Panc1 (cell line): ENCODE measurements around the gene SLC66A1. TPM values are rescaled to one million over a fixed set of nuclear protein-coding genes. Genes with fewer than 3 reads are reported as not detected.

Experiments used
- ATAC-seq: fragments of 200-7000 bp; cut with Tn5 transposase; 2 replicates; pipeline ENCODE4 v1.9.1; 2020; ENCODE audit warnings: mild to moderate bottlenecking, moderate library complexity
- BruUV-seq: library from RNA; stranded (reverse); fragments of 400-500 nt; replicated peaks from 2 replicates; lab custom pipeline; 2021; lab: Mats Ljungman, UMichigan
- CTCF ChIA-PET: fragments of 300-600 bp; sonication (Branson Sonifier 250); formaldehyde crosslinking; loops from one replicate; lab custom pipeline; 2022; ENCODE audit warnings: antibody characterized with exemption; lab: Charles Lee
- POLR2A ChIA-PET: fragments of 300-600 bp; sonication (Branson Sonifier 250); formaldehyde crosslinking; loops from one replicate; lab custom pipeline; 2022; ENCODE audit warnings: antibody characterized with exemption; lab: Charles Lee
- DNase-seq: peaks from one replicate; pipeline ENCODE4 v3.0.0-alpha.2; 2010; ENCODE audit warnings: low read depth, low spot score
- H3K27ac ChIP-seq: 2 replicates; pipeline ENCODE4 v1.5.1; 2011; ENCODE audit warnings: mild to moderate bottlenecking, low read length, inconsistent platforms
- H3K27me3 ChIP-seq: fragments of 200-500 bp; sonication (Bioruptor generic); 2 replicates; pipeline ENCODE4 v1.6.0; 2014; ENCODE audit warnings: low read length, inconsistent platforms; ENCODE audit not compliant: control insufficient read depth, insufficient read depth
- H3K36me3 ChIP-seq: fragments of 200-500 bp; sonication (Bioruptor generic); 2 replicates; pipeline ENCODE4 v1.5.1; 2014; ENCODE audit warnings: inconsistent platforms, mild to moderate bottlenecking, low read length, moderate library complexity; ENCODE audit not compliant: control insufficient read depth, insufficient read depth
- H3K4me1 ChIP-seq: 2 replicates; pipeline ENCODE4 v1.5.1; 2011; ENCODE audit warnings: inconsistent platforms, mild to moderate bottlenecking, low read length, moderate library complexity; ENCODE audit not compliant: control insufficient read depth, insufficient read depth
- H3K4me3 ChIP-seq, 2 experiments: 2 replicates each; pipeline ENCODE4 v1.5.1; 2011 to 2012; ENCODE audit warnings: low read depth in 2 of 2, low read length in 2 of 2, mild to moderate bottlenecking in 2 of 2, inconsistent platforms in 1 of 2, moderate library complexity in 1 of 2
- H3K9me3 ChIP-seq: fragments of 200-500 bp; sonication (Bioruptor generic); 2 replicates; pipeline ENCODE4 v1.5.1; 2014; ENCODE audit warnings: low read depth, mild to moderate bottlenecking, inconsistent platforms, low read length, moderate library complexity; ENCODE audit not compliant: control insufficient read depth, insufficient read depth
- POLR2AphosphoS5 ChIP-seq: IDR thresholded peaks from 2 replicates; pipeline ENCODE4 v1.6.1; 2012; ENCODE audit warnings: mild to moderate bottlenecking, low read depth, low read length, moderate library complexity
- SIN3A ChIP-seq: IDR thresholded peaks from 2 replicates; pipeline ENCODE4 v1.6.1; 2012; ENCODE audit warnings: low read depth, mild to moderate bottlenecking, low read length, moderate library complexity, borderline replicate concordance; ENCODE audit not compliant: insufficient read depth
- TCF7L2 ChIP-seq: IDR thresholded peaks from 2 replicates; pipeline ENCODE4 v1.6.1; 2011; ENCODE audit warnings: mild to moderate bottlenecking, low read depth, low read length, inconsistent platforms
- in situ Hi-C: cut with HindIII; loops from 2 replicates; pipeline ENCODE4 v1.10.0; 2016; ENCODE audit warnings: low sequenced_read_pairs, low pct_unique_long_range_greater_than_20kb
- intact Hi-C: fragments of 100-400 bp; cut with micrococcal nuclease; formaldehyde crosslinking; loops from one replicate; pipeline ENCODE4 v1.10.0; 2022; ENCODE audit not compliant: unreplicated experiment
- total RNA-seq: library from RNA; stranded (reverse); gene quantifications from one replicate; pipeline ENCODE4 v1.2.1, GENCODE V29; 2021; ENCODE audit not compliant: unreplicated experiment
- TF ChIP-seq, protein P1 (sequence below), 2 experiments: IDR thresholded peaks; 2 replicates each; pipeline ENCODE4 v1.6.1; 2011 to 2012; ENCODE audit warnings: low read depth in 2 of 2, control low read depth in 1 of 2, low read length in 1 of 2, mild to moderate bottlenecking in 1 of 2, moderate library complexity in 1 of 2; ENCODE audit not compliant: insufficient read depth in 1 of 2
- TF ChIP-seq, protein P2 (sequence below): fragments of 450-650 bp; IDR thresholded peaks from 2 replicates; pipeline ENCODE4 v1.5.1; 2017; ENCODE audit warnings: mild to moderate bottlenecking

The SLC66A1 gene
- total RNA-seq, 1 experiment from 2014 or later, result 42.0 TPM

DNA sequence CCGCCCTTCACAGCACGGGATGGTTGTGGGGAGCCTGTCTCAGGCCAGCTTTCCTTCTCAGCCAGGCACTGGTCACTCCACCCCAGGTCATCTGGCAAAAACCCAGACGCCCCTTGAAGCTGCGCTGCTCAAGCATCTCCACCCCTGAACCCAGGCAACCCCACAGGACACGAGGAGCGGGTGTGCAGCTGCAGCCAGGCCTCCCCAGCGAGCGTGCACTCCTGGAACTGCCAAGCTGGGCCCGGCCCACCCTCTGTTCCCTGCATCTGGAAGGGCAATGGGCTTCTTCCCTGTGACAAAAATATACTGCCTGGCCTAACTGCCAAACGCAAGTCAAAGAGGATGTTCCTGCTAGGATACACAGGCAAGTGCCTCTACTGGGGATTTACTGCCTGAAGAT, 39.7 kb downstream of the SLC66A1 start:
- POLR2A ChIA-PET, result interaction anchor here (0.6 kb wide), 1 partner anchor 1329 kb away, joined by 4 read pairs; no protein-coding TSS in a partner anchor
- no peak overlapping the region for H3K4me3 ChIP-seq
- DNase-seq (no peak), ATAC-seq (no peak)
- peaks cover 11% of the 10 kb centered on the region; the same call in 1 of the 2 replicates for H3K4me1 ChIP-seq
- no TSS peak for BruUV-seq
- H3K27me3 ChIP-seq, result no peaks in the 10 kb centered on the region
- H3K36me3 ChIP-seq, result peaks cover 5% of the 10 kb centered on the region
- no peak for TF ChIP-seq SIN3A
- TF ChIP-seq, protein P1, sequence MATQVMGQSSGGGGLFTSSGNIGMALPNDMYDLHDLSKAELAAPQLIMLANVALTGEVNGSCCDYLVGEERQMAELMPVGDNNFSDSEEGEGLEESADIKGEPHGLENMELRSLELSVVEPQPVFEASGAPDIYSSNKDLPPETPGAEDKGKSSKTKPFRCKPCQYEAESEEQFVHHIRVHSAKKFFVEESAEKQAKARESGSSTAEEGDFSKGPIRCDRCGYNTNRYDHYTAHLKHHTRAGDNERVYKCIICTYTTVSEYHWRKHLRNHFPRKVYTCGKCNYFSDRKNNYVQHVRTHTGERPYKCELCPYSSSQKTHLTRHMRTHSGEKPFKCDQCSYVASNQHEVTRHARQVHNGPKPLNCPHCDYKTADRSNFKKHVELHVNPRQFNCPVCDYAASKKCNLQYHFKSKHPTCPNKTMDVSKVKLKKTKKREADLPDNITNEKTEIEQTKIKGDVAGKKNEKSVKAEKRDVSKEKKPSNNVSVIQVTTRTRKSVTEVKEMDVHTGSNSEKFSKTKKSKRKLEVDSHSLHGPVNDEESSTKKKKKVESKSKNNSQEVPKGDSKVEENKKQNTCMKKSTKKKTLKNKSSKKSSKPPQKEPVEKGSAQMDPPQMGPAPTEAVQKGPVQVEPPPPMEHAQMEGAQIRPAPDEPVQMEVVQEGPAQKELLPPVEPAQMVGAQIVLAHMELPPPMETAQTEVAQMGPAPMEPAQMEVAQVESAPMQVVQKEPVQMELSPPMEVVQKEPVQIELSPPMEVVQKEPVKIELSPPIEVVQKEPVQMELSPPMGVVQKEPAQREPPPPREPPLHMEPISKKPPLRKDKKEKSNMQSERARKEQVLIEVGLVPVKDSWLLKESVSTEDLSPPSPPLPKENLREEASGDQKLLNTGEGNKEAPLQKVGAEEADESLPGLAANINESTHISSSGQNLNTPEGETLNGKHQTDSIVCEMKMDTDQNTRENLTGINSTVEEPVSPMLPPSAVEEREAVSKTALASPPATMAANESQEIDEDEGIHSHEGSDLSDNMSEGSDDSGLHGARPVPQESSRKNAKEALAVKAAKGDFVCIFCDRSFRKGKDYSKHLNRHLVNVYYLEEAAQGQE (IDR thresholded peaks at IDR 0.05; ENCODE audit: insufficient read depth in 1 of 2, low read depth in 2 of 2, low read length in 1 of 2), result no peak
- no peak for TF ChIP-seq TCF7L2
- TF ChIP-seq, protein P2, sequence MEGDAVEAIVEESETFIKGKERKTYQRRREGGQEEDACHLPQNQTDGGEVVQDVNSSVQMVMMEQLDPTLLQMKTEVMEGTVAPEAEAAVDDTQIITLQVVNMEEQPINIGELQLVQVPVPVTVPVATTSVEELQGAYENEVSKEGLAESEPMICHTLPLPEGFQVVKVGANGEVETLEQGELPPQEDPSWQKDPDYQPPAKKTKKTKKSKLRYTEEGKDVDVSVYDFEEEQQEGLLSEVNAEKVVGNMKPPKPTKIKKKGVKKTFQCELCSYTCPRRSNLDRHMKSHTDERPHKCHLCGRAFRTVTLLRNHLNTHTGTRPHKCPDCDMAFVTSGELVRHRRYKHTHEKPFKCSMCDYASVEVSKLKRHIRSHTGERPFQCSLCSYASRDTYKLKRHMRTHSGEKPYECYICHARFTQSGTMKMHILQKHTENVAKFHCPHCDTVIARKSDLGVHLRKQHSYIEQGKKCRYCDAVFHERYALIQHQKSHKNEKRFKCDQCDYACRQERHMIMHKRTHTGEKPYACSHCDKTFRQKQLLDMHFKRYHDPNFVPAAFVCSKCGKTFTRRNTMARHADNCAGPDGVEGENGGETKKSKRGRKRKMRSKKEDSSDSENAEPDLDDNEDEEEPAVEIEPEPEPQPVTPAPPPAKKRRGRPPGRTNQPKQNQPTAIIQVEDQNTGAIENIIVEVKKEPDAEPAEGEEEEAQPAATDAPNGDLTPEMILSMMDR, result no peak
- TF ChIP-seq POLR2AphosphoS5, result no peak
- no peaks in the 10 kb centered on the region for H3K9me3 ChIP-seq
- CTCF ChIA-PET, result interaction anchor here (0.5 kb wide), 1 partner anchor 234 kb away, joined by 5 read pairs; no protein-coding TSS in a partner anchor
- intact Hi-C loops, result no loop called here
- H3K27ac ChIP-seq, result no peak overlapping the region
- in situ Hi-C loops, result no loop called here

DNA sequence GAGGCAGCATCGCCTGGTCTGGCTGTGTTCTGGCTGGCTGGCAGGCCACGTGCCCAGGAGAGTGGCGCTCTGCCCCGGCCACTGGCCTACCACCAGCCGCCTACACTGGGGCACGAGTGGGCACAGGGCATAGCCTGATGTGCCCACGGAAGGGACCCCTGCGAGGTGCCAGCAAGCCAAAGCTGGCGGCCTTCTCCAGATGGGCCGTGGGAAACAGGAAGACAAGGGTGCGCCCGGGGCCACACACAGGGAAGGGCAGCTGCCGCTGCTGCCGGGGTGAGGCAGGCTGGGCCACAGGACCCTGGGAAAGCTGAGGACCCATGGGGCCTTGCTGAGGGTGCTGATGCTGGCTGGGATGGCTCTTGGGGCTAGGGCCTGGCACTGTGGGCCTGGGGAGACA, 40.7 kb downstream of the SLC66A1 start:
- Histone ChIP-seq H3K36me3 (peaks cover 5% of the 10 kb centered on the region), H3K4me1 (peaks cover 11% of the 10 kb centered on the region; the same call in 1 of the 2 replicates), H3K27ac (no peak overlapping the region), H3K27me3 (no peaks in the 10 kb centered on the region), H3K4me3 (no peak overlapping the region), H3K9me3 (no peaks in the 10 kb centered on the region)
- CTCF ChIA-PET, result no interaction called here
- TF ChIP-seq POLR2AphosphoS5, result no peak
- no TSS peak for BruUV-seq
- intact Hi-C loops, result no loop called here
- ATAC-seq, result no peak
- no peak for DNase-seq
- in situ Hi-C loops, result no loop called here
- POLR2A ChIA-PET, result no interaction called here

DNA sequence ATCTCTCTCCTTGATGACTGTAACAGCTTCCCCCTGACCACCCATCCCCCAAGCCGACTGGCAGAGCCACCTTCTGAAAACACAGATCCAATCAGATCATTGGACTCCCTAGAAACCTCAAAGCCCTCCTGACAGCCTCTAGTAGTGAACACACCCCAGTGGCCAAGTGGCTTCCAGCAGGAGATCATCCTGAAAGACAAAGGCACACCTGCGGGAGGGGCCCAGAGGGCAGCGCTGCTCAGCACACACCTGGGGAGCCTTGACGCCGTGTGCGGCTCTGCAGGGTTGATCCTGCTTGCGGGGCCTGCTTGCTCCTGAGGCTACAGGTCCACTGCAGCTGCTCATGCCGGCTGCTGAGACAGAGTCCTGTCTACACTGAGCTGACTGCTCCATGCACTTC, 41.5 kb downstream of the SLC66A1 start:
- POLR2A ChIA-PET, result no interaction called here
- peaks cover 11% of the 10 kb centered on the region; the same call in 1 of the 2 replicates for H3K4me1 ChIP-seq
- DNase-seq (no peak), ATAC-seq (no peak)
- H3K27me3 ChIP-seq, result no peaks in the 10 kb centered on the region
- H3K36me3 ChIP-seq, result peaks cover 5% of the 10 kb centered on the region
- in situ Hi-C loops, result no loop called here
- intact Hi-C loops, result no loop called here
- H3K4me3 ChIP-seq, result no peak overlapping the region
- CTCF ChIA-PET, result no interaction called here
- no peaks in the 10 kb centered on the region for H3K9me3 ChIP-seq
- BruUV-seq, result TSS peak; percentile 34
- TF ChIP-seq, protein P1 (IDR thresholded peaks at IDR 0.05; ENCODE audit: insufficient read depth in 1 of 2, low read depth in 2 of 2, low read length in 1 of 2), result no peak
- TF ChIP-seq SIN3A (no peak), TCF7L2 (no peak), POLR2AphosphoS5 (no peak)
- TF ChIP-seq, protein P2, result no peak
- 0 out of 2 replicates have a peak overlapping the region, but pooled peaks have one; percentile 39 for H3K27ac ChIP-seq
